Epithelial cell of proximal tubule (primary cell): ENCODE results near the gene SLC6A12. TPM values are rescaled to one million over a fixed set of nuclear protein-coding genes. Genes with fewer than 3 reads are reported as not detected.

Experiments used
- DNase-seq: peaks from one replicate; pipeline ENCODE4 v3.0.0-alpha.2; 2011; ENCODE audit warnings: low read depth
- H3K4me3 ChIP-seq: 2 replicates; pipeline ENCODE4 v1.5.1; 2011; ENCODE audit warnings: low read depth, mild to moderate bottlenecking, low read length
- total RNA-seq: library from RNA; depleted of rRNA; stranded (reverse); fragments of >200 nt; gene quantifications from 2 replicates; pipeline ENCODE4 v1.2.3, GENCODE V29; 2015
- TF ChIP-seq, protein P1 (sequence below): conservative IDR thresholded peaks from 2 replicates; pipeline ENCODE4 v1.5.1; 2012; ENCODE audit warnings: low read depth, mild to moderate bottlenecking, low read length

SLC6A12 gene
- total RNA-seq, 1 donor from 2014 or later = not detected

DNA sequence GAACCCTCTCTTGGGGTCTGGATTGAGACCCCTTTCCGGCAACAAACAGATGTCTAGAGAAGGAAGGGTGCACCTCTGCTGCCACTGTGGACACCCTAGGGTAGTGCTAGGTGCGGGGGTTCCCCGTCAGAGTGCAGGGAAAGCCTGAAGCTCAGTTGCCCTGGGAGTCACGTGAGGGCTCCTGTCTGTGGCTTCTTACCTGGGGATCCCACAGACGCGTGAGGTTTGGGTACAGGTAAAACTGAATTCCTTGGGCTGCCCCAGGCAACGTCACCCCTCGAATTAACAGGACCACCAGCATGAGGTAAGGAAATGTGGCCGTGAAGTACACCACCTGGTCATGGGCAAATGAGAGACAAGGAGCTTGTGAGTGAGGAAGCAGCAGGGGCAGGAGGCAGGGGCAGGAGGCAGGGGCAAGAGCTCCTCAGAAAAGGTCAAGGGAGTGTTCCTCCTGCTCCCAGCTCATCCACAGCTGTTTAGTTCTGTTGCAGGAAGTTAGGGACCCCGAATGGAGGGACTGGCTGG lies 21.0 kb upstream of the SLC6A12 start:
- TF ChIP-seq, protein P1, sequence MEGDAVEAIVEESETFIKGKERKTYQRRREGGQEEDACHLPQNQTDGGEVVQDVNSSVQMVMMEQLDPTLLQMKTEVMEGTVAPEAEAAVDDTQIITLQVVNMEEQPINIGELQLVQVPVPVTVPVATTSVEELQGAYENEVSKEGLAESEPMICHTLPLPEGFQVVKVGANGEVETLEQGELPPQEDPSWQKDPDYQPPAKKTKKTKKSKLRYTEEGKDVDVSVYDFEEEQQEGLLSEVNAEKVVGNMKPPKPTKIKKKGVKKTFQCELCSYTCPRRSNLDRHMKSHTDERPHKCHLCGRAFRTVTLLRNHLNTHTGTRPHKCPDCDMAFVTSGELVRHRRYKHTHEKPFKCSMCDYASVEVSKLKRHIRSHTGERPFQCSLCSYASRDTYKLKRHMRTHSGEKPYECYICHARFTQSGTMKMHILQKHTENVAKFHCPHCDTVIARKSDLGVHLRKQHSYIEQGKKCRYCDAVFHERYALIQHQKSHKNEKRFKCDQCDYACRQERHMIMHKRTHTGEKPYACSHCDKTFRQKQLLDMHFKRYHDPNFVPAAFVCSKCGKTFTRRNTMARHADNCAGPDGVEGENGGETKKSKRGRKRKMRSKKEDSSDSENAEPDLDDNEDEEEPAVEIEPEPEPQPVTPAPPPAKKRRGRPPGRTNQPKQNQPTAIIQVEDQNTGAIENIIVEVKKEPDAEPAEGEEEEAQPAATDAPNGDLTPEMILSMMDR = no peak
- DNase-seq = no peak
- H3K4me3 ChIP-seq = no peak overlapping the region

DNA sequence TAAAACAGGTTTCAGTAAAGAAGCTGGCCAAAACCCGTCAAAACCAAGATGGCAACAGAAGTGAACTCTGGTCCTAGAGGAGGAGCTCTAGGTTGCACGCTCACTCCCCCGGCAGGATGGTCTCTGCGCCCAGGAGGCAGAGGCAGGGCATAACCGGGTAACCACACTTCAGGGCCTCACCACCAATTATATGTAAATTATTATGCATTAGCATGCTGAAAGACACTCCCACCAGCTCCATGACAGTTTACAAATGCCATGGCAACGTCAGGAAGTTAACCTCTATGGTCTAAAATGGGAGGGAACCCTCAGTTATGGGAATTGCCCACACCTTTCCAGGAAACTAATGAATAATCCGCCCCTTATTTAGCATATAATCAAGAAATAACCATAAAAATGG lies 20.1 kb upstream of the SLC6A12 start:
- TF ChIP-seq, protein P1 = no peak
- no peak overlapping the region for H3K4me3 ChIP-seq
- DNase-seq = no peak

DNA sequence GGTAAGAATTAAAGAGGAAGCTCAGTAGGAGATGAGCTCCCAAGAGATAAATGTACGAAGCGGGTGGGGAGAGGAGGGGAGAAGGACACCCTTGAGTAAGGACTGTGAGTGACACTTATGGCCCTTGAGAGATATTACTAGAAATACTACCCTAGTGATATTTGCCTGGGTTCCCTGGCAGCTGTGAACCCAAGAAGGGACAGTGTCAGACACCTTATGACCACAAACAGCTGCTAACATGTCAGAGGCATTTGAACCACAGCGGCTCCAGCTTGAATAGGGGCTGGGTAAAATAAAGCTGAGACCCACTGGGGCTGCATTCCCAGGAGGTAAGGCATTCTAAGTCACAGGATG lies 19.6 kb upstream of the SLC6A12 start:
- H3K4me3 ChIP-seq = no peak overlapping the region
- TF ChIP-seq, protein P1 = no peak
- no peak for DNase-seq

DNA sequence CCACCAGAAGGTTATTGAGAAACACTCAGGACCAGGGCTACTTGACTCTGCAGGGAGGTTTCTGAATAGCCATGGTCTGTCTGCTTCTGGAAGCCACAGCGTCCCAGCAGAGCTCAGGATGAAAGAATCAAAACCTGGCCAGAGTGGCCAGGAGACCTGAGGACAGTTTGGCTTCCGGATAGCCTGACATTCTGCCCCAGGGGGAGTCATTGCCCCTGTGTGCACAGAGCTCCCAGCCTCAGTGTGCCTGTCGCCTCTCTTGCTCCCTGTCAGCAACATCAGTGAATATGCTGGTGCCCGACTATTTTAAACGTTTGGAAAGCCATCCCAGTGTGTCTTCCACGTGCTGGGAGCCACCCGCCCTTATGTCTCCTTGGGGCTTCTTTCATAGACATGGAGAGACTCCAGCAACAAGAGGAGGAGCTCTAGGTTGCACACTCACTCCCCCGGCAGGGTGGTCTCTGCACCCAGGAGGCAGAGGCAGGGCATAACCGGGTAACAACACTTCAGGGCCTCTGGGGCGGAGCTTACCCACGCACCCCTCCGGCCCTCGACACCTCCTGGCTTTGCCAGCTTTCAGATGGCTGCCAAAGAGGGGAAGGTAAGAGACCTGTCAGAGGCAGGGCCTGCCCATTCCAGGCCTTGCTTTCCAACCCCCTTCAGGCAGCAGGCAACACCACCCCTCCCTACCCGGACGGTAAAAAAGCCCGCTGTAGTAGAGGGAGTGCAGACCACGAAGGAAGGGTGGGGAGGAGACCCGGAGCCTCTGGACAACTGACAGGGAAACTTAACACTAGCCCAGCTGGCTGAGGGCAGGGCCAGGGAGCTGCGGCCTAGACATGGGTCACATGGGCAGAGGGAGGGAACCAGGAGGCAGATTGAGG lies 19.0 kb upstream of the SLC6A12 start:
- DNase-seq = no peak
- TF ChIP-seq, protein P1 = no peak
- no peak overlapping the region for H3K4me3 ChIP-seq

DNA sequence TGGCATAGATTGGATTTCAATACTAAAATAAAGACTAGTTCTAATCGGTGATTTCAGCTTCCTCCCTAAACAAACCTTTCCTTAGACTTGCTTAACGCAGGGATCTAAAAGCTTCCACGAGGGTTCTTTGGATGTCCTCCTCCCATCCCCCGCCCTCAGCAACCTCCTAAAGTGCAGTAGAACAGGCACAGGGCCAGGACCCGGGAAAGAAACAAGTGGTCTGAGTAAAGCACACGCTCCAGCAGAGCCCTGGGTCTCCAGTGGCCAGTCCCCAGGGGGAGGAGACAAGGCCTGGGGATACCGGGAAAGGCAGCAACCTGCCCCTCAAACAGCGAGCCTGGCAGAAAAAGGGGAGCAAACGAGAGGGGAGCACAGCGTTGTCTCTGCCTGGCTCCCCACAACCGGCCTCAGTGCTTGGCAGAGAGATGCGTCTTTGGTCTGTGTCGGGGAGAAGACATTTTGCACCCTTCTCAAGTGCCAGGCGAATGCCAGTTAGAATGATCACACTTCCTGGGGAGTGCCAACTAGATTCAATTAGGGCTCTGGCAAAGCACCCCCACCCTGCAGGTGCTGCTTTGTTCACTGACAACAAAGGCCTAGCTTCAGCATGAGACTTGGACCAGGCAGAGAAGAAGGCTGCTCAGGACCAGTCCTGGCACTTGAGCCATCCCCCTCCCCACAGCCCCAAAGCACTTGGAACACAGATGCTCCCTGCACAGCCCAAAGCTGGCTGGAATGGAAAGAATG lies 17.1 kb upstream of the SLC6A12 start:
- no peak overlapping the region for H3K4me3 ChIP-seq
- DNase-seq = no peak
- TF ChIP-seq, protein P1 = no peak

DNA sequence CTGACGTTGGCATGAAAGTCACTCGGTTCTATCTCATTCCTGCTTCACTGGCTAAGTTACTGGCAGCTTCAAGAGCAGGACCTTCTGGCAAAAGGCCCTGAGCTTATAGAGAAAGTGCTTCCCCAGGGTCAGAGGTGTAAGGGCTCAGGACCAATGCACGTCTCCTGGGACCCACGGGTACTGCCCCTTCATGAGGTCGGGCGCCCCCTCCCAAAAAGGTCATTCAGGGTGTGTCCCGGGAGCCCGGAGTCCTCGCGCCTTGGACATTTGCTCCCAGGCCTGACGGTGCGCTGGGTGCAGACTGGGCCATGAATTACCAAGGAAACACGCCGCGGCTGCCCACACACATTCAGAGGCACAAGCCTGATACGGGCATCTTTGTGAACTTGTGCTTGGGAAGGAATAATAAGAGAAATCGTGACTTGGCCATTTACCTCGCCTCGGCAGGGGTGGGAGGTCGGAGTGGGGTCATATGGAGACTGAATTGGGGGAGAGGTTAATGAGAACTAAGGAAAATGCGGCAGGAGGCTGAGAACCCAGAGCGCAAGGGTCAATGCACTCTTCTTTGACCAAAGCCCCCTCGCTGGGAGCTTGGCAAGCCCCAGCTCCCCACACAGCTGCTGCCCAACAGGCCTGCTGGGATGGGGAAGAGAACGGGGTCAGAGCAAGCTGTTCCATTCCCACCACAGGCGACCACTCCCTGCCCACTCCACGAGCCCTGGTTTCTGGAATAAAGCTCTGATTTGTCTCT lies 15.7 kb upstream of the SLC6A12 start:
- no peak for DNase-seq
- TF ChIP-seq, protein P1 = no peak
- no peak overlapping the region for H3K4me3 ChIP-seq
